SHP77 (cell line): ENCODE measurements around the gene KRT5.
"Not testable (repeated sequence)": the region's sequence is repeated elsewhere in the genome, so short reads cannot be mapped to it uniquely, and the experiment has no call there.

Experiments used
- DNase-seq, 2 experiments: peaks; one replicate each; lab custom pipeline; 2025; lab: John Stamatoyannopoulos, UW

Gene KRT5

GRCh38 chr12:52519387-52519703 is 849 bp downstream of the KRT5 start:
- no peak for DNase-seq

GRCh38 chr12:52518574-52519386 is 1.4 kb downstream of the KRT5 start:
- DNase-seq = no peak

GRCh38 chr12:52517888-52518287 is 2.3 kb downstream of the KRT5 start:
- no peak for DNase-seq

GRCh38 chr12:52517005-52517835 is 3.0 kb downstream of the KRT5 start:
- no peak for DNase-seq

GRCh38 chr12:52515927-52516831 is 4.0 kb downstream of the KRT5 start:
- no peak for DNase-seq

GRCh38 chr12:52515319-52515646 is 4.9 kb downstream of the KRT5 start:
- DNase-seq = no peak

GRCh38 chr12:52514471-52515318 is 5.5 kb downstream of the KRT5 start:
- no peak for DNase-seq

GRCh38 chr12:52513736-52514135 is 6.5 kb downstream of the KRT5 start:
- no peak for DNase-seq

- DNase-seq = no peak
Measured at GRCh38 chr12:52508211-52508610, 12.0 kb downstream of the KRT5 start.

- peak in 1 of 2 experiments; percentile 13 for DNase-seq
Measured at GRCh38 chr12:52506858-52507715, 13.1 kb downstream of the KRT5 start.

GRCh38 chr12:52502877-52503276 is 17.3 kb downstream of the KRT5 start:
- no peak for DNase-seq

GRCh38 chr12:52501490-52501889 is 18.7 kb downstream of the KRT5 start:
- no peak for DNase-seq

GRCh38 chr12:52500574-52500973 is 19.6 kb downstream of the KRT5 start:
- not testable (repeated sequence) for DNase-seq

- DNase-seq = no peak
Measured at GRCh38 chr12:52499806-52500560, 20.2 kb downstream of the KRT5 start.

GRCh38 chr12:52498946-52499345 is 21.2 kb downstream of the KRT5 start:
- no peak for DNase-seq

GRCh38 chr12:52497975-52498374 is 22.2 kb downstream of the KRT5 start:
- DNase-seq = no peak

- no peak for DNase-seq
Measured at GRCh38 chr12:52496590-52497071, 23.6 kb downstream of the KRT5 start.

GRCh38 chr12:52496054-52496453 is 24.1 kb downstream of the KRT5 start:
- DNase-seq = peak in 1 of 2 experiments; percentile 3

GRCh38 chr12:52495389-52495788 is 24.8 kb downstream of the KRT5 start:
- peak; percentile 6 to 29 for DNase-seq

- no peak for DNase-seq
Measured at GRCh38 chr12:52494518-52494917, 25.7 kb downstream of the KRT5 start.
